ENCODE measurements around the gene ACTBL2. TPM values are rescaled to one million over a fixed set of nuclear protein-coding genes. Genes with fewer than 3 reads are reported as not detected.

The ACTBL2 gene
- polyA plus RNA-seq, 1 of the 3 experiments (the other 2 are of a cell fraction) = 0.99 TPM

GRCh38 chr5:57470339-57470738 is 12.3 kb downstream of the ACTBL2 start:
- no peaks in the 10 kb centered on the region for H4K20me1 ChIP-seq (ENCODE audit: insufficient read depth)
- no peak overlapping the region for H3K27ac ChIP-seq (ENCODE audit: low read depth in 2 of 2, low read length in 1 of 2)
- ChIA-PET POLR2A (no interaction called here), CTCF (interaction anchor here (1.1 to 1.9 kb wide), 4 partner anchors 14 to 309 kb away, joined by 3 to 7 read pairs (median 5); no protein-coding TSS in a partner anchor)
- H3K9me2 ChIP-seq = no peaks in the 10 kb centered on the region
- H3K9me3 ChIP-seq = no peaks in the 10 kb centered on the region
- no peak overlapping the region for H3K9ac ChIP-seq
- no peak for DNase-seq
- H3F3A ChIP-seq (replicated peaks; ENCODE audit: insufficient read depth) = no peaks in the 10 kb centered on the region
- TF ChIP-seq YY1 (IDR thresholded peaks at IDR 0.05; ENCODE audit: low read depth) (no peak), RAD21 (IDR thresholded peaks at IDR 0.05; ENCODE audit: low read length) (no peak), JUND (IDR thresholded peaks at IDR 0.05) (no peak), SIN3A (IDR thresholded peaks at IDR 0.05; ENCODE audit: borderline replicate concordance, low read depth, low read length) (no peak), NRF1 (IDR thresholded peaks at IDR 0.05; ENCODE audit: low read depth, low read length) (no peak), REST (IDR thresholded peaks at IDR 0.05; ENCODE audit: low read depth, low read length) (no peak), RCOR1 (IDR thresholded peaks at IDR 0.05; ENCODE audit: low read length) (no peak), EP300 (IDR thresholded peaks at IDR 0.05; ENCODE audit: borderline replicate concordance in 1 of 2, low read depth in 1 of 2, low read length in 1 of 2) (no peak), CTCF (IDR thresholded peaks at IDR 0.05) (no peak), NFIC (IDR thresholded peaks at IDR 0.05; ENCODE audit: borderline replicate concordance) (no peak), SMC3 (IDR thresholded peaks at IDR 0.05; ENCODE audit: low read depth, low read length) (no peak), RFX5 (IDR thresholded peaks at IDR 0.05; ENCODE audit: low read length) (no peak), MEF2A (IDR thresholded peaks at IDR 0.05; ENCODE audit: borderline replicate concordance, low read depth) (no peak), RXRA (IDR thresholded peaks at IDR 0.05; ENCODE audit: borderline replicate concordance, low read depth) (no peak), TEAD4 (IDR thresholded peaks at IDR 0.05; ENCODE audit: borderline replicate concordance, insufficient read depth) (no peak), MXI1 (IDR thresholded peaks at IDR 0.05; ENCODE audit: low read depth, low read length) (no peak)
- TF ChIP-seq, protein P1, sequence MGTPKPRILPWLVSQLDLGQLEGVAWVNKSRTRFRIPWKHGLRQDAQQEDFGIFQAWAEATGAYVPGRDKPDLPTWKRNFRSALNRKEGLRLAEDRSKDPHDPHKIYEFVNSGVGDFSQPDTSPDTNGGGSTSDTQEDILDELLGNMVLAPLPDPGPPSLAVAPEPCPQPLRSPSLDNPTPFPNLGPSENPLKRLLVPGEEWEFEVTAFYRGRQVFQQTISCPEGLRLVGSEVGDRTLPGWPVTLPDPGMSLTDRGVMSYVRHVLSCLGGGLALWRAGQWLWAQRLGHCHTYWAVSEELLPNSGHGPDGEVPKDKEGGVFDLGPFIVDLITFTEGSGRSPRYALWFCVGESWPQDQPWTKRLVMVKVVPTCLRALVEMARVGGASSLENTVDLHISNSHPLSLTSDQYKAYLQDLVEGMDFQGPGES (IDR thresholded peaks at IDR 0.05; ENCODE audit: low read depth, low read length) = no peak
- TF ChIP-seq, protein P2, sequence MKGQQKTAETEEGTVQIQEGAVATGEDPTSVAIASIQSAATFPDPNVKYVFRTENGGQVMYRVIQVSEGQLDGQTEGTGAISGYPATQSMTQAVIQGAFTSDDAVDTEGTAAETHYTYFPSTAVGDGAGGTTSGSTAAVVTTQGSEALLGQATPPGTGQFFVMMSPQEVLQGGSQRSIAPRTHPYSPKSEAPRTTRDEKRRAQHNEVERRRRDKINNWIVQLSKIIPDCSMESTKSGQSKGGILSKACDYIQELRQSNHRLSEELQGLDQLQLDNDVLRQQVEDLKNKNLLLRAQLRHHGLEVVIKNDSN (IDR thresholded peaks at IDR 0.05; ENCODE audit: borderline replicate concordance, low read depth) = no peak
- TF ChIP-seq, protein P3, sequence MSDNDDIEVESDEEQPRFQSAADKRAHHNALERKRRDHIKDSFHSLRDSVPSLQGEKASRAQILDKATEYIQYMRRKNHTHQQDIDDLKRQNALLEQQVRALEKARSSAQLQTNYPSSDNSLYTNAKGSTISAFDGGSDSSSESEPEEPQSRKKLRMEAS (IDR thresholded peaks at IDR 0.05; ENCODE audit: low read depth) = no peak
- no peak overlapping the region for H2AFZ ChIP-seq (ENCODE audit: low read depth)
- 26% methylated on average over 1 of the region's 1 CpG for WGBS (ENCODE audit: low lambda C conversion rate)
- no peak overlapping the region for H3K4me2 ChIP-seq
- H3K4me1 ChIP-seq (ENCODE audit: control insufficient read depth in 1 of 2, insufficient read depth in 2 of 2, low read depth in 1 of 2, low read length in 1 of 2) = peaks cover 0 to 13% of the 10 kb centered on the region in 2 experiments; a peak in 2 of 4 replicates
- no peaks in the 10 kb centered on the region for H3K27me3 ChIP-seq (ENCODE audit: insufficient read depth)
- H3K4me3 ChIP-seq (ENCODE audit: low read depth in 2 of 2, low read length in 1 of 2) = no peak overlapping the region
- H3K36me3 ChIP-seq (replicated peaks in 1 of 2; ENCODE audit: control insufficient read depth in 1 of 2, insufficient read depth in 2 of 2, low read length in 1 of 2) = no peaks in the 10 kb centered on the region
- no peaks in the 10 kb centered on the region for H3K79me2 ChIP-seq (ENCODE audit: insufficient read depth)
